ENCODE results near the gene RAC2.

RAC2 gene

DNA sequence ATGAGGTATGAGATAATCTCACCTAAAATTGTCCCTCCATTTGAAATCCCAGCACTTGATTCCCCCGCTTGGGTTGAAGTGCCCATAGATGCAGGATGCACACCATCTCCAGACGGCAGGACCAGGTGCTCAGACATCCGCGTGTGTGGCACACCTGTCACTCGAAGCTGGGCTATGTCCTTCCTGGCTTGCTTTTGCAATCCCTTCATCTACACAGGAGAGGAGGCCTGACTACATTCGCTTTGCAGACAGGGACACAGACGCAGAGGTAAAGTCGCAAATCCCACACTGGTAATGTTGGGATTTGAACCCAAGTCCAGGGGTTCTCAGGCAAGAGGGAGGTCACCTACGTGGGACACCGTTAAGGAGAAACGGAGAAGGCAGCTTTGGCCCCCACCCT is 31.1 kb upstream of the RAC2 start:
- ATAC-seq, result no peak

DNA sequence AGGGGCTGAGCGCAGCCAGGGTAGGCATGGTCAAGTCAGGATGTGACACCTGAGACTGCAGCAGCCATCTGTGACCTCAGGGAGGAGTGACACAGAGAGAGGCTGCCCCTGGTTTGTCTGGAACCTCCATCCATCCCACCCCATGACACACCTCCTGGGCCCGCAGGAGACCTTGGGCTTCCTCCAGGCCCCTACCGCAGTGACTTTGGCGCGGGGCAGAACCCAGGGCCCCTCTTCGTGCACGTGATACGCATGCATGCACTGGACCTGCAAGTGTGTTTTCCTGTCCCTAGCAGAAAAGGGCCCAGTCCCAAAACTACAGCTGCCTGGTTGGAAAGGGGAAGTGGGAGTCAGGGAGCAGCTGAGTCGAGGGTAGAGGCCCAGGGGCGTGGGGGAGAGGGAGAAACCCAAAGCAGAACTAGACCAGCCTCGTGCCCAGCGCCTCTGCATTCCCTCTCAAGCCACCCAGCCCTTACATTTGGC is 30.4 kb upstream of the RAC2 start:
- ATAC-seq, result no peak

DNA sequence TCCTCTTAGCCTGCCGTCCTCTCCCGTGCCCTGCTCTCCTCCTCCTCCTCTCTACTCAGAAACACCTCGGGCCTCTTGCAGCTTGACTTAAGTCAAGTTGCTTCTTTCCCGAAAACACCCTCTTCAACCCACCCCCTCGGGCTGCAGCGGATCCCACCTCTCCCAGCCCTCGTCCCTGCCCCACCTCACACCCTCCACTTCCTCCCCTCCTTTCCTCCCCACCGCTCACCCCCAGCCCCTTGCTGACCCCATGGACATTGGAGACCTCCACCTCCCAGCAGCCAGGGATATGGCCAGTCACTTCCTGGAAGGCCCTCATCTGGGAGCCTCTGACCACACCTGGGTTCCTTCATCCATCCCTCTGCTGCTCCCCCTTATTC is 29.8 kb upstream of the RAC2 start:
- no peak for ATAC-seq

DNA sequence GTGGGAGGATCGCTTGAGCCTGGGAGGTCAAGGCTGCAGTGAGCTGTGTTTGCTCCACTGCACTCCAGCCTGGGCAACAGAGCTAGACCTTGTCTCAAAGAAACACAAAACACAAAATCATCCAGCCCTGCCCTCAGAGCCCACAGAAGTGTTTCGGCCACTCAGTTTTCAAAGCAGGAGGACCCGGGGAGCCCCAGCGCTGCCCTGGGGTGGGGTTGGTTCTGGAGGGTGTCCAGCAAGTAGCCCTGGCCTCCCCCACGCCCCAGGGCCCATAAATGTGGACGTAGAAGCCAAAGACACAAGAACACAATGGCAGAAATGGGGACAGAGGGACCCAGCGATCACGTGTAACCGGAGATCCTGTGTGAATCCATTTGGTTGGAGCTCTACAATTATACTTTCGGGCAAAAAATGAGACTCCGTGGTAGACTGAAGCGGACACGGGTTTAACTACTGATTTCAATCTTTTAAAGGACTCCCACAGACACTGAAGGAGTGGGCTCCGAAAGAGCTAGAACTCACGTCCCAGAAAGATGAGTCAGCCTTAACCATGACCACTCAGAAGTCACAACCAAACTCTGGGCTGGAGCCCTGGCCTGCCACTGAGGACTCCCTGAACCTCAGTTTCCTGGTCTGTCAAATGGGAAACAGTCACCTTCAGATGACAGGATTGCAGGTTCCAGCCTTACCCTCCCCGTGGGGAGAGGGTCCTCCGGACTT is 29.2 kb upstream of the RAC2 start:
- peak; percentile 61 to 83 for ATAC-seq

DNA sequence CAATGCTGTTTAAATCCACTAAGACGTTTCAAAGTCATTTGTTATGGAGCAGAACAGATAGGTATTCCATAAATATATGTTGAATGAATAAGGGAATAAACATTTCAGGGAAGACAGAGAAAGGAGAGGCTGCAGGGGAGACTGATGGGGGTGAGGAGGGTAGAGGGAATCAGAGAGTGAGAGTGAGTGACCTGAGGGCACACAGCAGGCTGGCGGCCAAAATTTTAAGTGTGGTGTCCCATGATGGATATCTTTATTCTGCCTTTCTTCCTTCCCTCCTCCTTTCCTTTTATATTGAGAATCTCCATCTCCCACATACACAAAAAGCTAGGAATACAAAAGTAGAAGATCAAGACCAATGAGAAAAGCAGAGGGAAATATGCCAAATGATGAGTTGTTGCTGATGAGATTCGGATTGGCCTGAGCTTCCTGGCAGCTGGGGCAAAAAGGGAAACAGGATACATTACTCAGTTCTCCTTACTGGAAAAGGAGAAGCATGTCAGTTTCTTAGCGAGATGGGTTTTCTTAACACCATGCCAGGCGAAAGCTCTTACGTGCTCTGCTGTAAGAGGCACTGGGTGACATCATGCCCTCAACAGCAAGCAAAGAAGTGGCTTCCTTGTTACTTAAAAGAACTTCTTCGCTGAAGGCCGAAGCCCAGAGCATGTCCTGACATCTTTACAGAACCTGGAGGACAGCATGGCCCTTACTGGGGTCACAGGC is 27.0 kb upstream of the RAC2 start:
- no peak for ATAC-seq

DNA sequence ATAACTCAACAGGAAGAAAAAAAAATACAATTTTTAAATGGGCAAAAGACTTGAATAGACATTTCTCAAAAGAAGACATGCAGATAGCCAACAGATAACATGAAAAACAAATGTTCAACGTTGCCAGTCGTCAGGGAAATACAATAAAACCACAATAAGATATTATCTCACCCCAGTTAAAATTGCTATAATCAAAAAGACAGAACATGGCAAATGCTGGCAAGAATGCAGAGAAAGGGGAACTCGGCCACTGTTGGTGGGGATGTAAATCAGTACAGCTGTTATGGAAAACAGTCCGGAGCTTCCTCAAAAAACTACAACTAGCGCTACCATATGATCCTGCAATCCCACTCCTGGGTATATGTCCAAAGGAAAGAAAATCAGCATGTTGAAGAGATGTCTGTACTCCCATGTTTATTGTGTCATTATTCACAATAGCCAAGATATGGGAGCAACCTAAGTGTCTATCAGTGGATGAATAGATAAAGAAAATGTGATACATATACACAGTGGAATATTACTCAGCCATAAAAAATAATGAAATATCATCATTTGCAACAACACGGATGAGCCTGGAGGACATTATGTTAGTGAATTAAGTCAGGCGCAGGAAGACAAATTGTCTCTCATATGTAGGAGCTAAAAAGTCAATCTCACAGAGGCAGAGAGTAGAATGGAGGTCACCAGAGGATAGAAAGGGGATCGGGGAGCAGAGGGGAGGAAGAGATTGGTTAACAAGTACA is 26.0 kb upstream of the RAC2 start:
- no peak for ATAC-seq

DNA sequence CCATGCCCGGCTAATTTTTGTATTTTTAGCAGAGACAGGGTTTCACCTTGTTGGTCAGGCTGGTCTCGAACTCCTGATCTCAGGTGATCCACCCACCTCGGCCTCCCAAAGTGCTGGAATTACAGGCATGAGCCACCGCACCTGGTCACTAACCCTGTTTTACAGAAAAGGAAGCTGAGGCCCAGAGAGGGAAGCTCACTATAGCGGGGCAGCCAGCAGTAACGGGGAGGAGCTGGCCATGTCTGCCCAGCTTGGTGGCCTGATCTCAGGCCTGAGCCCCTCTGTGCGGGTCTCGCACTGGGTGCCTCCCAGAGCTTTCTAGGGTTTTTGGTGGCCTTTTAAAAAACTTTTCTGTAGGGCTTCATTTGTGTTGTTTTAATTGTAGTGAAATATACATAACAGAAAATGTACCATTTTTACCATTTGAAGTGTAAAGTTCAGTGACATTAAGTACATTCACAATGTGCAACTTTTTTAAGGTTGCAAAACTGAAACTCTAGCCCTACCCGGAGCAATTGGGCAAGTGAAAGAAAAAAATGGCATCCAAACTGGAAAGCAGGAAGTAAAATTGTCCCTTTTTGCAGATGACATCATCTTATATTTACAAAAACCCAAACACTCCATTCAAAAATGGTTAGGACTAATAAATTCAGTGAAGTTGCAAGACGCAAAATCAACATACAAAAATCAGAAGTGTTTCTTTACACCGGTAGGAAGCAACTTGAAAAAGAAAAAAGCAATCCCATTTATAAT is 23.8 kb upstream of the RAC2 start:
- ATAC-seq, result no peak

DNA sequence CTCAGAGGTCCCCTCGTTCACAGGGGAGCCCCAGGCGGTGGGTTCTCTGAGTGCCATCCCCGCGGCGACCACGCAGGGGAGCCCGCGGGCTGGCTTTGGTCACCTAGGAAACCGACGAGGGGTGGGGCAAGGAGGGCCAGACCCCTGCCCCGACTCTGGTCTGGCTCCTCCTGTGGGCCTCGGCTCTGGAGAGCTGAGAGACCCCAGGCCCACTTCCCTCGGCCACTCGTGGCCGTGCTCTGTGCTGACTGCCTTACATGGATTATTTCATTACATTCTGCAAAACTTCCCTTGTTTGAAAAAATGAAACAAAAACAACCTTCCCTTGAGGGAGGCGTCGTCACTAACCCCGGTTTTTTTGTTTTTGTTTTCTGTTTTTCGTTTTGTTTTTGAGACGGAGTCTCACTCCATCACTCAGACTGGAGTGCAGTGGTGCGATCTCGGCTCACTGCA is 23.1 kb upstream of the RAC2 start:
- ATAC-seq, result peak; percentile 86 to 88

DNA sequence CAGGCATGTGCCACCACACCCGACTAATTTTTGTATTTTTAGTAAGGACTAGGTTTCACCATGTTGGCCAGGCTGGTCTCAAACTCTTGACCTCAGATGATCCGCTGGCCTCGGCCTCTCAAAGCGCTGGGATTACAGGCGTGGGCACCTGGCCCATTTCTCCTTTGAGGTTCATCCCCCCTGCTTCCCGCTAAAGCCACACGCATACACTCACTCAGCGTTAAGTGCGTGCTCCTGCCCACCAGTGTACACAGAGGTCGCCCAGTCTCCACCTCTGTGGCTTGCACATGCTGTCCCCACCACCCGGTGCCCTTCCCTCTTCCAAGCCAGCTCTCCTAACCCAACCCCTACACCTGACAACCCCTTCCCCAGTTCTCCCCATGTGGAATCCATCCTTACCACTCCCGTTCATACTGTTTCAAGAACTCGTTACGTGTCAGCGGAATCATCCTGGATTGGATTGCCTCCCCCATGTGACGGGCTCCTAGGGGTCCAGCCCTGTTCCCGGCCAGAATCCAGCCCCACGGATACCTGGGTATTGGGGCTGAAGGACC is 22.6 kb upstream of the RAC2 start:
- ATAC-seq, result peak in 1 of 2 donors; percentile 10

DNA sequence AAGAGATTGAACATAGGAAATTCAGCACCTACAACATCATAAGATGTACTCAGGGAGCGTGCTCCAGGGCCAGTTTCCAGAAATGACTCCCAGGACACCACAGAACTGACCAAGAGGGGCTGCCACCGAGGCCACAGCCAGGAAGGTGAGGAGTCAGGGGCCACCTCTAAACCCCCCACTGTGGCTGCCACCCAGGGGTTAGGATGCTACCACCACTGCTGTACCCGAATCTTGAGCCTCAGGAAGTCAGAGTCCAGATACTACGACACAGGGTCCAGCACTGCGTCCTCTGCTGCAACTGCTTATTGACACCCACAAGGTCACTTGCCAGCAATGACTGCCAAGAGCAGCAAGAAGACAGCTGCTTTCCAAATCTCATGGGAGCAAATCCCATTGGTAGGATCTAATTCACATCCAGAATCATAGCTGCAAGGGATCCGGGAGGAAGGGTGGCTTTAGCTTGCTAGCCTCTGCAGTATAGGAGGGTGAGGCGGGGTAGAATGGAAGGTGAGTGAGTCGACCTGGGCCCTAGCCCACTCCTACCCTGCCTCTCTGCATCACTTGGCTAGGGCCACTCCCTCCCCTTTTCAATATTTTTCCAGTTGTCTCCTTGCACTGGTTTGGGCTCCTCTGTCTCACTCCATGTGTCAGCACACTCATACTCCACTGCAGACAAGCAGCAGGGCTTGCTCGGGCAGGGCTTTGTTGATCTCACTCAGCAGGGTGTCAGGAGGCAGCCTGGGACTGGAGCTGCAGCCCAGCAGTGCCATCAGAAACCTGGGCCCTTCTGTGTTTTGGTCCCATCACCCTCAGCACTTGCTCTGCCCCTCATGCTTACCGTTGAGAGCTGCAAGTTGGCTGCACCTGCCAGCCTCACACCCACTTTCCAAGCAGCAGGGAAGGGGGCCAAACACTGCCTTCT is 20.2 kb upstream of the RAC2 start:
- no peak for ATAC-seq

DNA sequence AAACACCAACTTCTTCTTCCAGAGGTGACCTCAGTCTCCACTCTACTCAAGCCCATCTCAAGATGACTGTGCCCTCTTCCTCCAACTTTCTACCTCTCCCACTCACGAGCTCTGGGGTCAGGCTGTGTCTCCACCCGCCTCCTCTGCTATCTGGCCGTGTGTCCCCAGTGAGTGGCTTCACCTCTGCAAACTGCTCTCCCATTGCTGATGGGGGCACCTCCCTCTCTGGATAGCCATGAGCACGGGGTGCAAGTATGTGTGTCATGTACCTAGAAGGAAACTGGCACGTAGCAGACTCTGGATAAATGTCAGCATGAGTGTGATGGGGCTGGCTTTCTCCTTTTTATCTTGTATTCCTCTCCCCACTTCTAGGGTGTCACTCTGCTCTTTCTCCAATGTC is 18.3 kb upstream of the RAC2 start:
- no peak for ATAC-seq

DNA sequence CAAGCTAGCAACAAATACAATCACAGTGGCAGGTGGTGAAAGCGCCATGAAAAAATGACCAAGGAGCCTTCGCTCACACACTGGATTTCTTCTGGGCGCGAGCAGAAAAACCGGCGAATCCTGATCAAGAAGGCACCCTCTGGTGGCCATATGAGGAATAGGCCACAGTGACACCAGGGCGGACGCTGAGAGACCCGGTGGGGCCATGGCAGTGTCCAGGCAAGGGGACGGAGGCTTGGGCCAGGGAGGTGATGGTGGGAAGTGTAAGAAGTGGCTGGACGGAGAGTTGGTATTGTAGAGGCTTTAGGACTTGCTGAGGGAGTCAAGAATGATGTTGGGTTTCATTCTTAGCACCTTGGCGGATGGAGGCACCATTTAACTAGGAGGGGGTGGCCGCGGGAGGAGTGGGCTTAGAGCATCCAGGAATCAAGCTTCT is 16.9 kb upstream of the RAC2 start:
- peak; percentile 64 to 69 for ATAC-seq

DNA sequence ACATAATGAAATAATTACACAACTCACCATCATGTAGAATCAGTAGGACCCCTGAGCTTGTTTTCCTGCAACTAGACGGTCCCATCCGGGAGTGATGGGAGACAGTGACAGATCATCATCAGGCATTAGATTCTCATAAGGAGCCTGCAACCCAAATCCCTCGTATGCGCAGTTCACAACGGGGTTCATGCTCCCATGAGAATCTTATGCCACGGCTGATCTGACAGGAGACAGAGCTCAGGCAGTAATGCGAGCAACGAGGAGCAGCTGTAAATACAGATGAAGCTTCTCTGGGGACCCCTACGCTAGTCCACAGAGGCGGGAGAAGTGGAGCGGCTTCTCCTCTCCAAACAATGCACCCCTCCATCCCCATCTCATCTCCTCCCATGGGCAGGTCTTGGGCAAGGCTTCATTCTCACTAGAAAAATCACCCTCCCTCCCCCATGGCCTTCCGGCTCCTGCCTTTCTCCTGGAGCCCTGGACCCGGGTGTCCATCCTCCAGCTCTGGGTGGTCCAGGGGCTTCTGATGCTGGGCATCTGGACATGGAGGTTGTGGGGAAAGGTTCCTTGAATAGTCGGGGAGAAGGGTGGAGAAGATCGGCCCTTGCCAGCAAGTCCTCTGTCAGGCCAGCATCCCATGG is 16.2 kb upstream of the RAC2 start:
- ATAC-seq, result no peak

DNA sequence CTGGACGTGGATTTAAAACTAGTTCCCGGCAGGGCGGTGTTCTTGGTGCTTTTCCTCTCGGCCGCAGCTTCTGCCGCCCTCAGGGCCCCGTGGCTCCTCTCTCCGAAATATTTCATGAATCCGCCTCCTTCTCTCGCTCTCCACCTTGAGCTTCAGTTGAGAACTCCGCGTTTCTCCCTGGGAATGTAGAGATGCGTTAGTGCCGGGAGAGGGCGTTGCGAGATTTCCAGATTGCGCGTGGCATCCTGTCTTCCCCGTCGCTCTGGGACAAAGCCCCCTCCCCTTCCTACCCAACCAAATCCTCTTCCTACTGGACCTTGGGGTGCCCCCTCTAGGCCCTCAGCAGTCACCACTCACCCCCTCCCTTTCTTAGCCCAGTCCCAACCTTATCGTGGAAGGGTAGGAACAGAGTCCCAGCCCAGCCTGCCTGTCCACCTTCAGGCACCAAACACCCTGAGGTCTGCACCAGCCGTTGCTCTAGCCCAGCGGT is 15.5 kb upstream of the RAC2 start:
- ATAC-seq, result no peak

DNA sequence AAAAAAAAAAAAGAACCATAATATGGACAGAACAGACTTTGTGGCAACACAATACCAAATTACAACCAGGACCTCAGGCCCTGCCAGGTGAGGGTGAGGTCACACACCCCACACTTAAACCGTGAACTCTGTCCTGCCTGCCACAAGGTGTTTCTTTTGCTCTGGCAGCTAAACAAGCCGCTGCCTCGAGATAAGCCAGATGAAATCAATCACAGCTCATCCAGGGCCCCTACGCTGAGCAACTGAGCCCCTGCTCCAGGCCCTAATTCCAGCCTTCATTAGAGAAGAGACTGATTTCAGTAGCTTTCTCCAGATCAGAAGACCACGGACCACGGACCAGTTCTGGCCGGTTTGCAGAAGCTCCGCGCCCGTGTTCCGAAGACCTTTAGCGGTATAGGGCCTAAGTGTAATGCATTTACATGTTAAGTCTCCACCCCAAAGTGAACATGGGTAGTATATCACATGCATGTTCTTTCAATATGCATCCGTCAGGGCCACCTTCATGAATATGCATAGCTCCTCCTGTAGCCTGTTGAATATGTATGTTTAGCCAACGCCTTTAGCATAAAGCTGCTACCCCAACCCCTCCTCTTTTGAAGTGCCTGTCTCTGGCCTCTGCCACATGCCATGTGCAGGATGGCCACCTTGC is 14.8 kb upstream of the RAC2 start:
- no peak for ATAC-seq

DNA sequence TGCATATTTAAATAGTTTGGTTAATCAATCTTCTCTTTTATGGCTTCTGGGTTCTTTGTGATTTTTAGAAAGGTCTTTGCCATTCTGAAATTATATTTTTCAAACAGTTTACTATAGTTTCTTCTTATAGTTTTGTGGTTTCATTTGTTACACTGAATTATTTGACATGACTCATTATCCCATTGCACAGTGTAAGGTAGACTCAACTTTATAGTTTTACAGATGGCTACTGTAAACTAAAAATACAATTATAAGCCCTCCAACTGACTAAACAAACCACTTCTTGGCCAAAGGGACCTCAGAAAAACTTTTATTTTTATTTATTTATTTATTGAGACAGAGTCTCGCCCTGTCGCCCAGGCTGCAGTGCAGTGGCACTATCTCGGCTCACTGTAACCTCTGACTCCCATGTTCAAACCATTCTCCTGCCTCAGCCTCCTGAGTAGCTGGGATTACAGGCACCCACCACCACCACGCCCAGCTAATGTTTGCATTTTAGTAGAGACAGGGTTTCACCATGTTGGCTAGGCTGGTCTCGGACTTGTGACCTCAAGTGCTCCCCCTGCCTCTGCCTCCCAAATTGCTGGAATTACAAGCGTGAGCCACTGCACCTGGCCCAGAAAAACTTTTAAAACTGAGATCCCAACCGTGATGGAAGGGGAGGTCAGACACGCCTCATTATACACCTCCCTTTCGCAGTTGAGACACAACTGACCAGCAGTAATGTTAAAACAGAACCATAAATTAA is 14.1 kb upstream of the RAC2 start:
- peak in 1 of 2 donors; percentile 30 for ATAC-seq

DNA sequence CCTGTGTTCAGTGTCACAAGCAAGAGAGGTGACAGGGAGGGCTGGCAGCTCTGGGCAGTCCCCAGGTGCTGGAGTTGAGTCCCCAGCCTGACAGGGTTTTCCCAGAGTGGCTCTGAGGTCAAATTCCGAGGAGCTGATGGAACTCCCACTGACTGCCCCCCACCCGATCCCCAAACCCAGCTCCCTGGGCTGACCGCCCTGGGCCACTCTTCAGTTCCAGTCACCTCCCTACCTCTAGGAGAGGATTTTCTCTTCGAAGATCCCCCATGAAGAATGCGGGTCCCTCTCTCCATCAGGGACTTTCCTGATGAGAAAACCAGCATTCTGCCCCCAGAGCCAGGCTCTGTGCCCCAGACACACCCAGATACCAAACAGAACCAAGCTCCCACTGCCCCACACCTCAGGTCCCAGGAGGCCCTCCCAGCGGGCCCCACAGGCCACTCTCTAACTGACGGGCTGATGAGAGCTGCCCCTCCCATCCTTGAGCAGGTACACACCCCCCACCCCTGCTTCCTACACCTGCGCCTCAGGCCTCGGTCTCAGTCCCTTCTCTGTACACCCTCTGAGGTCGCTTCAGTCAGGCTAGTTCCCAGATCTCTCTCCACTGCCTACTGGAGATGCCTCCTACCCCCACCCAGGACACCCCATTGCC is 12.1 kb upstream of the RAC2 start:
- no peak for ATAC-seq

DNA sequence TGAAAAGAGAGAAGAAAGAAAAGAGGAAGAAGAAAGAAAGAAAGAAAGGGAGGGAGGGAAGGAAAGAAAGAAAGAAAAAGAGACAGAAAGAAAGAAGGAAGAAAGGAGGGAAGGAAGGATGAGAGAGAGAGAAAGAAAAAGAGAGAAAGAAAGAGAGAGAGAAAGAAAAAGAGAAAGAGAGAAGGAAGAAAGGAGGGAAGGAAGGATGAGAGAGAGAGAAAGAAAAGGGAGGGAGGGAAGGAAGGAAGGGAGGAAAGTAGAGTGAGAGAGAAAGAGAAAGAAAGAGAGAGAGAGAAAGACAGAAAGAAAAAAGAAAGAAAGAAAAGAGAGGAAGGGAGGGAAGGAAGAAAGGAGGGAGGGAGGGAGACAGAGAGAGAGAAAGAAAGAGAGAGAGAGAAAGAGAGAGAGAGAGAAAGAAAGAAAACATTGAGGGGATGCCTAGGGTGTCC is 11.5 kb upstream of the RAC2 start:
- ATAC-seq, result no peak

DNA sequence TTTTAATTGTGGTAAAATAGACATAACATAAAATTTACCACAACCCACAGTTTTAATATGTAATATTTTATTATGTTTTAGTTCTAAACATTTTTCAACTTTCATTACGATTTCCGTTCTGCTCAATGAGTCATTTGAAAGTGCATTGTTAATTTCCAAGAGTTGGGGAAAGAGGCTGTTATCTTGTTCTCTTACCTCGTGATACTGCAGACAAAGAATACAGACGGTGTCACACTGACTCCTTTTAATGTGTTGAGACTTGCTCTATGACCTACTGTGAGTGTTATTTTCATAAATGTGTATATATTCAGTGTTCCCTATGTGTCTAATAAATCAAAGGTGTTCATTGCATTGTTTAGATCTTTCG is 10.8 kb upstream of the RAC2 start:
- ATAC-seq, result peak; percentile 86 to 89
